Astrocyte of the hippocampus (primary cell): ENCODE measurements around the gene GPR153.

Experiments used
- DNase-seq: peaks from one replicate; pipeline ENCODE4 v3.0.0; 2011; ENCODE audit warnings: low read depth, low spot score

Gene GPR153

GRCh38 chr1:6248932-6249738 is 11.8 kb downstream of the GPR153 start:
- peak; percentile 60 for DNase-seq

- DNase-seq = no peak
Observed at GRCh38 chr1:6248161-6248776, 12.6 kb downstream of the GPR153 start.

GRCh38 chr1:6247651-6248050 is 13.2 kb downstream of the GPR153 start:
- no peak for DNase-seq

- DNase-seq = peak; percentile 88
Observed at GRCh38 chr1:6246497-6247467, 14.1 kb downstream of the GPR153 start.

GRCh38 chr1:6245869-6246496 is 14.9 kb downstream of the GPR153 start:
- DNase-seq = no peak

GRCh38 chr1:6245086-6245868 is 15.6 kb downstream of the GPR153 start:
- DNase-seq = peak; percentile 96

- no peak for DNase-seq
Observed at GRCh38 chr1:6244401-6245049, 16.4 kb downstream of the GPR153 start.

- no peak for DNase-seq
Observed at GRCh38 chr1:6243993-6244392, 16.9 kb downstream of the GPR153 start, which contains the start of gene HES3. Gene HES3 (plus strand): TSS chr1:6244179. CDS start chr1:6244366, 187 bp downstream.

GRCh38 chr1:6243053-6243834 is 17.7 kb downstream of the GPR153 start:
- DNase-seq = no peak

- DNase-seq = no peak
Observed at GRCh38 chr1:6241887-6242740, 18.8 kb downstream of the GPR153 start.

- no peak for DNase-seq
Observed at GRCh38 chr1:6241107-6241886, 19.6 kb downstream of the GPR153 start.

- DNase-seq = no peak
Observed at GRCh38 chr1:6239950-6240768, 20.7 kb downstream of the GPR153 start.

GRCh38 chr1:6239213-6239752 is 21.6 kb downstream of the GPR153 start:
- no peak for DNase-seq

- no peak for DNase-seq
Observed at GRCh38 chr1:6237093-6237492, 23.8 kb downstream of the GPR153 start.

GRCh38 chr1:6235296-6235677 is 25.6 kb downstream of the GPR153 start:
- no peak for DNase-seq

- DNase-seq = peak; percentile 45
Observed at GRCh38 chr1:6234502-6235295, 26.2 kb downstream of the GPR153 start.
